Type B pancreatic cell (in vitro differentiated cells): ENCODE measurements around the gene APP. TPM values are rescaled to one million over a fixed set of nuclear protein-coding genes. Genes with fewer than 3 reads are reported as not detected.

Experiments used
- DNase-seq: peaks from one replicate; pipeline ENCODE4 v3.0.0; 2021; ENCODE audit warnings: mixed read lengths; ENCODE audit not compliant: unreplicated experiment; ENCODE audit errors: extremely low spot score
- H3K27ac Mint-ChIP-seq: 2 replicates; pipeline ENCODE4 v1.8.0; 2021; ENCODE audit warnings: mild to moderate bottlenecking, mixed read lengths
- H3K27me3 Mint-ChIP-seq: 2 replicates; pipeline ENCODE4 v1.8.0; 2021; ENCODE audit warnings: mixed read lengths
- H3K36me3 Mint-ChIP-seq: 2 replicates; pipeline ENCODE4 v1.8.0; 2021; ENCODE audit warnings: mixed read lengths
- H3K4me1 Mint-ChIP-seq: one replicate; pipeline ENCODE4 v1.8.0; 2021; ENCODE audit warnings: mixed read lengths; ENCODE audit not compliant: unreplicated experiment
- H3K4me3 Mint-ChIP-seq: 2 replicates; pipeline ENCODE4 v1.8.0; 2021; ENCODE audit warnings: mild to moderate bottlenecking, mixed read lengths
- H3K9me3 Mint-ChIP-seq: 2 replicates; pipeline ENCODE4 v1.8.0; 2021; ENCODE audit warnings: mixed read lengths
- CTCF ChIP-seq: fragments of 200-600 bp; sonication (generic); conservative IDR thresholded peaks from 2 replicates; pipeline ENCODE4 v1.5.0; 2021; ENCODE audit warnings: antibody characterized with exemption, mild to moderate bottlenecking
- total RNA-seq: library from RNA; stranded (reverse); gene quantifications from 2 replicates; pipeline ENCODE4 v1.2.1, GENCODE V29; 2021; ENCODE audit warnings: low replicate concordance

Gene APP
- total RNA-seq, 1 donor from 2014 or later = 415 TPM

- no peaks in the 10 kb centered on the region for H3K9me3 Mint-ChIP-seq
- peaks cover 37% of the 10 kb centered on the region for H3K4me1 Mint-ChIP-seq
- no peak for TF ChIP-seq CTCF
- DNase-seq = no peak
- no peaks in the 10 kb centered on the region for H3K27me3 Mint-ChIP-seq
- H3K36me3 Mint-ChIP-seq = peaks cover 4% of the 10 kb centered on the region
- H3K27ac Mint-ChIP-seq = no peak overlapping the region
- peak overlapping the region; percentile 9 for H3K4me3 Mint-ChIP-seq
These were observed 5.2 kb downstream of the APP start for GRCh38 chr21:26165331-26165730.

GRCh38 chr21:26164311-26164710 lies 6.3 kb downstream of the APP start:
- no peak overlapping the region for H3K27ac Mint-ChIP-seq
- DNase-seq = no peak
- H3K9me3 Mint-ChIP-seq = no peaks in the 10 kb centered on the region
- no peaks in the 10 kb centered on the region for H3K27me3 Mint-ChIP-seq
- H3K4me3 Mint-ChIP-seq = no peak overlapping the region
- no peak for TF ChIP-seq CTCF
- peaks cover 47% of the 10 kb centered on the region for H3K4me1 Mint-ChIP-seq
- peaks cover 11% of the 10 kb centered on the region for H3K36me3 Mint-ChIP-seq

- Mint-ChIP-seq H3K4me1 (peaks cover 52% of the 10 kb centered on the region), H3K36me3 (peaks cover 15% of the 10 kb centered on the region), H3K4me3 (no peak overlapping the region), H3K27me3 (no peaks in the 10 kb centered on the region), H3K27ac (no peak overlapping the region), H3K9me3 (no peaks in the 10 kb centered on the region)
- DNase-seq = no peak
- no peak for TF ChIP-seq CTCF
These were observed 8.5 kb downstream of the APP start for GRCh38 chr21:26162081-26162480.

GRCh38 chr21:26159869-26160268 lies 10.7 kb downstream of the APP start:
- Mint-ChIP-seq H3K9me3 (no peaks in the 10 kb centered on the region), H3K4me1 (peaks cover 35% of the 10 kb centered on the region), H3K27me3 (no peaks in the 10 kb centered on the region), H3K27ac (no peak overlapping the region), H3K36me3 (peaks cover 11% of the 10 kb centered on the region), H3K4me3 (no peak overlapping the region)
- no peak for TF ChIP-seq CTCF
- no peak for DNase-seq

GRCh38 chr21:26157801-26158200 lies 12.8 kb downstream of the APP start:
- Mint-ChIP-seq H3K36me3 (peaks cover 16% of the 10 kb centered on the region), H3K27me3 (no peaks in the 10 kb centered on the region), H3K27ac (no peak overlapping the region), H3K4me3 (no peak overlapping the region), H3K4me1 (peaks cover 31% of the 10 kb centered on the region), H3K9me3 (no peaks in the 10 kb centered on the region)
- TF ChIP-seq CTCF = no peak
- no peak for DNase-seq

GRCh38 chr21:26154753-26155152 lies 15.8 kb downstream of the APP start:
- no peak for DNase-seq
- Mint-ChIP-seq H3K27ac (no peak overlapping the region), H3K4me3 (no peak overlapping the region), H3K27me3 (no peaks in the 10 kb centered on the region), H3K36me3 (peaks cover 18% of the 10 kb centered on the region), H3K4me1 (peaks cover 31% of the 10 kb centered on the region), H3K9me3 (no peaks in the 10 kb centered on the region)
- TF ChIP-seq CTCF = no peak
